Measurements from ENCODE around the gene CLSTN2. TPM values are rescaled to one million over a fixed set of nuclear protein-coding genes. Genes with fewer than 3 reads are reported as not detected.

Gene CLSTN2
- total and polyA plus RNA-seq, 2 of the 4 experiments (the other 2 are of a cell fraction) = under 0.01 to 0.07 TPM

GRCh38 chr3:140091143-140091542 is 156.2 kb downstream of the CLSTN2 start:
- Histone ChIP-seq H2BK5ac (ENCODE audit: low read depth, low read length, poor library complexity, severe bottlenecking) (no peak overlapping the region), H2BK20ac (ENCODE audit: low read depth, low read length) (no peak overlapping the region), H3K36me3 (ENCODE audit: control insufficient read depth, insufficient read depth, low read length) (no peaks in the 10 kb centered on the region), H3K14ac (replicated peaks; ENCODE audit: low read depth, low read length) (no peak overlapping the region), H3K4me1 (ENCODE audit: control insufficient read depth, insufficient read depth, low read length) (no peaks in the 10 kb centered on the region), H3K4me3 (ENCODE audit: insufficient read depth, low read depth, low read length) (no peak overlapping the region), H3K9ac (ENCODE audit: low read depth, low read length) (no peak overlapping the region), H3K27ac (ENCODE audit: insufficient read depth, low read length) (no peak overlapping the region), H2AFZ (replicated peaks; ENCODE audit: low read length, poor library complexity) (no peak overlapping the region), H3K9me1 (ENCODE audit: insufficient read depth, low read length) (no peaks in the 10 kb centered on the region), H3K9me3 (ENCODE audit: control insufficient read depth, insufficient read depth, low read length) (peaks cover 2% of the 10 kb centered on the region), H4K91ac (ENCODE audit: insufficient read depth, low read depth, low read length) (no peak overlapping the region), H4K20me1 (ENCODE audit: insufficient read depth, low read length) (no peaks in the 10 kb centered on the region), H2BK120ac (ENCODE audit: low read depth, low read length) (no peak overlapping the region), H3K4ac (ENCODE audit: low read depth, low read length) (no peak overlapping the region), H3K56ac (ENCODE audit: extremely low read depth, insufficient read depth, low read length) (no peak overlapping the region), H4K8ac (ENCODE audit: low read depth in 2 of 2, low read length in 2 of 2) (no peak overlapping the region), H3K23ac (ENCODE audit: low read depth, low read length) (no peak overlapping the region), H4K5ac (ENCODE audit: low read depth, low read length) (no peak overlapping the region), H2AK9ac (replicated peaks; ENCODE audit: low read depth, low read length, poor library complexity) (no peak overlapping the region), H3K4me2 (ENCODE audit: low read depth, low read length) (no peak overlapping the region), H2AK5ac (ENCODE audit: low read depth, low read length) (no peak overlapping the region), H3K79me1 (ENCODE audit: low read depth in 1 of 2, low read length in 2 of 2) (no peaks in the 10 kb centered on the region), H3K18ac (ENCODE audit: low read depth, low read length) (no peak overlapping the region), H3K27me3 (ENCODE audit: control insufficient read depth, insufficient read depth, low read length) (no peaks in the 10 kb centered on the region), H2BK15ac (ENCODE audit: low read depth, low read length) (no peak overlapping the region)
- ATAC-seq (ENCODE audit: low read depth) (no peak), DNase-seq (no peak)
- BruUV-seq (replicated peaks) = no TSS peak
- TF ChIP-seq CEBPB (IDR thresholded peaks at IDR 0.05; ENCODE audit: low read depth, low read length) (no peak), CHD1 (IDR thresholded peaks at IDR 0.05; ENCODE audit: low read depth, low read length) (no peak), POLR2A (IDR thresholded peaks at IDR 0.05; ENCODE audit: low read depth, low read length) (no peak), RAD21 (IDR thresholded peaks at IDR 0.05; ENCODE audit: low read length) (no peak), RCOR1 (IDR thresholded peaks at IDR 0.05; ENCODE audit: insufficient replicate concordance, low read length) (no peak), SMC3 (IDR thresholded peaks at IDR 0.05; ENCODE audit: low read depth, low read length) (no peak), CTCF (conservative IDR thresholded peaks at IDR 0.05; ENCODE audit: low read depth, low read length) (no peak), NFE2L2 (IDR thresholded peaks at IDR 0.05; ENCODE audit: low read depth, low read length) (no peak), BHLHE40 (IDR thresholded peaks at IDR 0.05; ENCODE audit: low read depth, low read length) (no peak), FOS (IDR thresholded peaks at IDR 0.05; ENCODE audit: low read depth, low read length) (no peak), MAFK (IDR thresholded peaks at IDR 0.05; ENCODE audit: low read depth, low read length) (no peak), MXI1 (IDR thresholded peaks at IDR 0.05; ENCODE audit: borderline replicate concordance, low read depth, low read length) (no peak), MAZ (IDR thresholded peaks at IDR 0.05; ENCODE audit: borderline replicate concordance, low read depth, low read length) (no peak), RFX5 (IDR thresholded peaks at IDR 0.05; ENCODE audit: low read depth, low read length) (no peak)
- TF ChIP-seq, protein P1, sequence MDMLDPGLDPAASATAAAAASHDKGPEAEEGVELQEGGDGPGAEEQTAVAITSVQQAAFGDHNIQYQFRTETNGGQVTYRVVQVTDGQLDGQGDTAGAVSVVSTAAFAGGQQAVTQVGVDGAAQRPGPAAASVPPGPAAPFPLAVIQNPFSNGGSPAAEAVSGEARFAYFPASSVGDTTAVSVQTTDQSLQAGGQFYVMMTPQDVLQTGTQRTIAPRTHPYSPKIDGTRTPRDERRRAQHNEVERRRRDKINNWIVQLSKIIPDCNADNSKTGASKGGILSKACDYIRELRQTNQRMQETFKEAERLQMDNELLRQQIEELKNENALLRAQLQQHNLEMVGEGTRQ (IDR thresholded peaks at IDR 0.05; ENCODE audit: low read depth, low read length) = no peak
- TF ChIP-seq, protein P2, sequence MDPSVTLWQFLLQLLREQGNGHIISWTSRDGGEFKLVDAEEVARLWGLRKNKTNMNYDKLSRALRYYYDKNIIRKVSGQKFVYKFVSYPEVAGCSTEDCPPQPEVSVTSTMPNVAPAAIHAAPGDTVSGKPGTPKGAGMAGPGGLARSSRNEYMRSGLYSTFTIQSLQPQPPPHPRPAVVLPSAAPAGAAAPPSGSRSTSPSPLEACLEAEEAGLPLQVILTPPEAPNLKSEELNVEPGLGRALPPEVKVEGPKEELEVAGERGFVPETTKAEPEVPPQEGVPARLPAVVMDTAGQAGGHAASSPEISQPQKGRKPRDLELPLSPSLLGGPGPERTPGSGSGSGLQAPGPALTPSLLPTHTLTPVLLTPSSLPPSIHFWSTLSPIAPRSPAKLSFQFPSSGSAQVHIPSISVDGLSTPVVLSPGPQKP (IDR thresholded peaks at IDR 0.05; ENCODE audit: borderline replicate concordance, low read depth, low read length) = no peak
- no CpG with 5 or more reads among the region's 3 CpGs for WGBS, 2 experiments (ENCODE audit: extremely low coverage in 2 of 2, insufficient read length in 1 of 2)
- in situ Hi-C loops (cut with MboI; ENCODE audit: low sequenced_read_pairs) (no loop called here), dilution Hi-C loops (cut with HindIII; ENCODE audit: low sequenced_read_pairs, unreplicated experiment) (no loop called here), intact Hi-C loops (cut with micrococcal nuclease) (no loop called here)
- ChIA-PET POLR2A (ENCODE audit: unreplicated experiment) (no interaction called here), CTCF (no interaction called here)

All from IMR-90 (cell line).